HepG2 (cell line): ENCODE data around the gene B3GNT8.

Source experiments
- HHEX ChIP-seq: IDR thresholded peaks from 2 replicates; pipeline ENCODE4 v1.6.1; 2016; ENCODE audit warnings: control low read depth
- HNRNPK ChIP-seq: fragments of 200-400 bp; formaldehyde crosslinking; IDR thresholded peaks from 2 replicates; pipeline ENCODE4 v1.6.1; 2018; ENCODE audit warnings: low read length, low read depth, moderate library complexity, mild to moderate bottlenecking; ENCODE audit not compliant: poor library complexity, severe bottlenecking
- SNRNP70 ChIP-seq: fragments of 200-400 bp; formaldehyde crosslinking; IDR thresholded peaks from 2 replicates; pipeline ENCODE4 v1.6.1; 2017; ENCODE audit warnings: mild to moderate bottlenecking, low read depth, low read length, moderate library complexity
- ZBTB33 ChIP-seq: sonication (generic); formaldehyde crosslinking; IDR thresholded peaks from 2 replicates; pipeline ENCODE4 v1.4.0; 2020; ENCODE audit warnings: missing genetic modification reagents
- ZFX ChIP-seq: sonication (generic); formaldehyde crosslinking; IDR thresholded peaks from 2 replicates; pipeline ENCODE4 v1.4.0; 2020; ENCODE audit warnings: mild to moderate bottlenecking, low read depth, missing genetic modification reagents, moderate library complexity
- ZNF260 ChIP-seq: sonication (generic); formaldehyde crosslinking; IDR thresholded peaks from 2 replicates; pipeline ENCODE4 v1.4.0; 2020; ENCODE audit warnings: missing genetic modification reagents, low read depth, mild to moderate bottlenecking, borderline replicate concordance
- ZNF33A ChIP-seq: sonication (generic); formaldehyde crosslinking; IDR thresholded peaks from 2 replicates; pipeline ENCODE4 v1.5.1; 2020; ENCODE audit warnings: missing genetic modification reagents, mild to moderate bottlenecking, moderate library complexity, borderline replicate concordance
- ZNF589 ChIP-seq: sonication (generic); formaldehyde crosslinking; conservative IDR thresholded peaks from 2 replicates; pipeline ENCODE4 v1.8.0; 2022; ENCODE audit warnings: mild to moderate bottlenecking, moderate library complexity, missing genetic modification reagents
- ZNF766 ChIP-seq: sonication (generic); formaldehyde crosslinking; IDR thresholded peaks from 2 replicates; pipeline ENCODE4 v1.5.0; 2020; ENCODE audit warnings: missing genetic modification reagents, borderline replicate concordance
- ZZZ3 ChIP-seq: sonication (generic); formaldehyde crosslinking; IDR thresholded peaks from 2 replicates; pipeline ENCODE4 v1.4.0; 2020; ENCODE audit warnings: missing genetic modification reagents, mild to moderate bottlenecking, borderline replicate concordance
- TF ChIP-seq, protein P1 (sequence below): IDR thresholded peaks from 2 replicates; pipeline ENCODE4 v1.6.1; 2016; ENCODE audit warnings: low read depth, borderline replicate concordance
- TF ChIP-seq, protein P2 (sequence below): sonication (generic); formaldehyde crosslinking; IDR thresholded peaks from 2 replicates; pipeline ENCODE4 v1.5.0; 2020; ENCODE audit warnings: mild to moderate bottlenecking, missing genetic modification reagents, moderate library complexity
- TF ChIP-seq, protein P3 (sequence below): sonication (generic); formaldehyde crosslinking; conservative IDR thresholded peaks from 2 replicates; pipeline ENCODE4 v1.4.0; 2020; ENCODE audit warnings: mild to moderate bottlenecking, missing genetic modification reagents, moderate library complexity
- TF ChIP-seq, protein P4 (sequence below): sonication (generic); formaldehyde crosslinking; IDR thresholded peaks from 2 replicates; pipeline ENCODE4 v1.8.0; 2022; ENCODE audit warnings: mild to moderate bottlenecking, missing genetic modification reagents, borderline replicate concordance

DNA sequence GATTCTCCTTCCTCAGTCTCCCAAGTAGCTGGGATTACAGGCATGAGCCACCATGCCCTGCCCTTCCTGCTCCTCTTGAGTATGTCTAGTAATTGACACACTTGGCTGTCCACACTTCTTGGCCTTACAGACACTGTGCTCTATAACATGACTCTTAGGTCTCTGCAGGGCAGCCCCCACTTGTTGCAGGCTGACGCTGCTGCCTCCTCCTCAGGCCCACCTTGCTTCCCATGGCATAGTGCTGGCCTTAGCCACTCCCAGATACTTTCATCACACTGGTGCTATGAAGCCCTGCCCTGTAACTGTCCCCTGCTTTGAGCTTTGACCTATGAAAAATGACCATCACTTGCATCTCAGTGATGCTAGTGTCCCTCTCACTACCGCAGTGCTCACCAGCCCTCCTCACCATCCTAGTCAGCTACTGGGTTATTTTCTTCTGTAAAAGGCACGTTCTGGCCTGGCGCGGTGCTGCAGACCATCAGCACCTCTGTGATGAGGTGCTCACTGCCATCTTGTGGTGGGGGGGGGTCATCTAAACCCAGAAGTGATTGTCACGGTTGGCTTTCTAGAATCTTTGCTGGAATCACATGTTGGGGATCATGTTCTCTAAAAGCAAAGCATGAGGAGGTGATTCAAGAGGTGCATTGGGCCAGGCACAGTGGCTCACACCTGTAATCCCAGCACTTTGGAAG lies 25.6 kb upstream of the B3GNT8 start:
- TF ChIP-seq ZNF260 (CRISPR knock-in tag) (no peak), HNRNPK (no peak), ZZZ3 (CRISPR knock-in tag) (no peak), ZBTB33 (CRISPR knock-in tag) (no peak), ZFX (CRISPR knock-in tag) (no peak), HHEX (CRISPR knock-in tag) (no peak), ZNF589 (CRISPR knock-in tag) (no peak), ZNF766 (CRISPR knock-in tag) (no peak), ZNF33A (CRISPR knock-in tag) (no peak), SNRNP70 (no peak)
- TF ChIP-seq, protein P1, sequence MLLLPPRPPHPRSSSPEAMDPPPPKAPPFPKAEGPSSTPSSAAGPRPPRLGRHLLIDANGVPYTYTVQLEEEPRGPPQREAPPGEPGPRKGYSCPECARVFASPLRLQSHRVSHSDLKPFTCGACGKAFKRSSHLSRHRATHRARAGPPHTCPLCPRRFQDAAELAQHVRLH (CRISPR knock-in tag): no peak
- TF ChIP-seq, protein P2, sequence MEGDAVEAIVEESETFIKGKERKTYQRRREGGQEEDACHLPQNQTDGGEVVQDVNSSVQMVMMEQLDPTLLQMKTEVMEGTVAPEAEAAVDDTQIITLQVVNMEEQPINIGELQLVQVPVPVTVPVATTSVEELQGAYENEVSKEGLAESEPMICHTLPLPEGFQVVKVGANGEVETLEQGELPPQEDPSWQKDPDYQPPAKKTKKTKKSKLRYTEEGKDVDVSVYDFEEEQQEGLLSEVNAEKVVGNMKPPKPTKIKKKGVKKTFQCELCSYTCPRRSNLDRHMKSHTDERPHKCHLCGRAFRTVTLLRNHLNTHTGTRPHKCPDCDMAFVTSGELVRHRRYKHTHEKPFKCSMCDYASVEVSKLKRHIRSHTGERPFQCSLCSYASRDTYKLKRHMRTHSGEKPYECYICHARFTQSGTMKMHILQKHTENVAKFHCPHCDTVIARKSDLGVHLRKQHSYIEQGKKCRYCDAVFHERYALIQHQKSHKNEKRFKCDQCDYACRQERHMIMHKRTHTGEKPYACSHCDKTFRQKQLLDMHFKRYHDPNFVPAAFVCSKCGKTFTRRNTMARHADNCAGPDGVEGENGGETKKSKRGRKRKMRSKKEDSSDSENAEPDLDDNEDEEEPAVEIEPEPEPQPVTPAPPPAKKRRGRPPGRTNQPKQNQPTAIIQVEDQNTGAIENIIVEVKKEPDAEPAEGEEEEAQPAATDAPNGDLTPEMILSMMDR (CRISPR knock-in tag): no peak
- TF ChIP-seq, protein P3, sequence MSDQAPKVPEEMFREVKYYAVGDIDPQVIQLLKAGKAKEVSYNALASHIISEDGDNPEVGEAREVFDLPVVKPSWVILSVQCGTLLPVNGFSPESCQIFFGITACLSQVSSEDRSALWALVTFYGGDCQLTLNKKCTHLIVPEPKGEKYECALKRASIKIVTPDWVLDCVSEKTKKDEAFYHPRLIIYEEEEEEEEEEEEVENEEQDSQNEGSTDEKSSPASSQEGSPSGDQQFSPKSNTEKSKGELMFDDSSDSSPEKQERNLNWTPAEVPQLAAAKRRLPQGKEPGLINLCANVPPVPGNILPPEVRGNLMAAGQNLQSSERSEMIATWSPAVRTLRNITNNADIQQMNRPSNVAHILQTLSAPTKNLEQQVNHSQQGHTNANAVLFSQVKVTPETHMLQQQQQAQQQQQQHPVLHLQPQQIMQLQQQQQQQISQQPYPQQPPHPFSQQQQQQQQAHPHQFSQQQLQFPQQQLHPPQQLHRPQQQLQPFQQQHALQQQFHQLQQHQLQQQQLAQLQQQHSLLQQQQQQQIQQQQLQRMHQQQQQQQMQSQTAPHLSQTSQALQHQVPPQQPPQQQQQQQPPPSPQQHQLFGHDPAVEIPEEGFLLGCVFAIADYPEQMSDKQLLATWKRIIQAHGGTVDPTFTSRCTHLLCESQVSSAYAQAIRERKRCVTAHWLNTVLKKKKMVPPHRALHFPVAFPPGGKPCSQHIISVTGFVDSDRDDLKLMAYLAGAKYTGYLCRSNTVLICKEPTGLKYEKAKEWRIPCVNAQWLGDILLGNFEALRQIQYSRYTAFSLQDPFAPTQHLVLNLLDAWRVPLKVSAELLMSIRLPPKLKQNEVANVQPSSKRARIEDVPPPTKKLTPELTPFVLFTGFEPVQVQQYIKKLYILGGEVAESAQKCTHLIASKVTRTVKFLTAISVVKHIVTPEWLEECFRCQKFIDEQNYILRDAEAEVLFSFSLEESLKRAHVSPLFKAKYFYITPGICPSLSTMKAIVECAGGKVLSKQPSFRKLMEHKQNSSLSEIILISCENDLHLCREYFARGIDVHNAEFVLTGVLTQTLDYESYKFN (CRISPR knock-in tag): no peak
- TF ChIP-seq, protein P4, sequence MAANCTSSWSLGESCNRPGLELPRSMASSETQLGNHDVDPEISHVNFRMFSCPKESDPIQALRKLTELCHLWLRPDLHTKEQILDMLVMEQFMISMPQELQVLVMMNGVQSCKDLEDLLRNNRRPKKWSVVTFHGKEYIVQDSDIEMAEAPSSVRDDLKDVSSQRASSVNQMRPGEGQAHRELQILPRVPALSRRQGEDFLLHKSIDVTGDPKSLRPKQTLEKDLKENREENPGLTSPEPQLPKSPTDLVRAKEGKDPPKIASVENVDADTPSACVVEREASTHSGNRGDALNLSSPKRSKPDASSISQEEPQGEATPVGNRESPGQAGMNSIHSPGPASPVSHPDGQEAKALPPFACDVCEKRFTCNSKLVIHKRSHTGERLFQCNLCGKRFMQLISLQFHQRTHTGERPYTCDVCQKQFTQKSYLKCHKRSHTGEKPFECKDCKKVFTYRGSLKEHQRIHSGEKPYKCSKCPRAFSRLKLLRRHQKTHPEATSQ (CRISPR knock-in tag): no peak
